ENCODE measurements around the gene REXO4.

GRCh38 chr9:133389562-133389961 lies 28.2 kb downstream of the REXO4 start:
- TF ChIP-seq CTCF (conservative IDR thresholded peaks at IDR 0.05 in 1 of 2, IDR thresholded peaks at IDR 0.05 in 1 of 2; ENCODE audit: low read depth in 1 of 2, low read length in 2 of 2), result no peak
- no peak for TF ChIP-seq EZH2 (IDR thresholded peaks at IDR 0.05; ENCODE audit: low read length, missing control alignments)
